Measurements from ENCODE around the gene RAB11FIP4. TPM values are rescaled to one million over a fixed set of nuclear protein-coding genes. Genes with fewer than 3 reads are reported as not detected.

RAB11FIP4 gene
- total and polyA plus RNA-seq, 2 of the 8 experiments (the other 6 are each of a cell fraction or from before 2014, with no cell fraction given): 21.7 to 53.2 TPM

GRCh38 chr17:31486351-31487062 lies 95.0 kb downstream of the RAB11FIP4 start (continued):
- TF ChIP-seq CHD7 (IDR thresholded peaks at IDR 0.05; ENCODE audit: insufficient replicate concordance, low read length) (no peak), RNF2 (IDR thresholded peaks at IDR 0.05; ENCODE audit: borderline replicate concordance, low read depth, low read length, missing control alignments, poor library complexity, severe bottlenecking) (no peak), E2F6 (IDR thresholded peaks at IDR 0.05) (no peak), RAD21 (IDR thresholded peaks at IDR 0.05 in 1 of 2, conservative IDR thresholded peaks at IDR 0.05 in 1 of 2; ENCODE audit: low read depth in 2 of 2, low read length in 2 of 2) (no peak), POLR2AphosphoS5 (IDR thresholded peaks at IDR 0.05; ENCODE audit: low read depth, low read length) (no peak), MAFK (IDR thresholded peaks at IDR 0.05; ENCODE audit: low read depth, low read length) (no peak), EZH2 (IDR thresholded peaks at IDR 0.05; ENCODE audit: low read depth, low read length, severe bottlenecking) (no peak)
